ENCODE measurements around the gene CCBE1.

Gene CCBE1

GRCh38 chr18:59633961-59634485, 63.2 kb downstream of the CCBE1 start:
- TF ChIP-seq YY1 (IDR thresholded peaks at IDR 0.05; ENCODE audit: low read depth) = no peak
- TF ChIP-seq NFIC (IDR thresholded peaks at IDR 0.05) = no peak
- TF ChIP-seq TAF1 (IDR thresholded peaks at IDR 0.05; ENCODE audit: low read depth) = no peak
- no peak for TF ChIP-seq RAD21 (IDR thresholded peaks at IDR 0.05; ENCODE audit: low read depth)
- TF ChIP-seq REST (IDR thresholded peaks at IDR 0.05; ENCODE audit: low read depth) = no peak

- TF ChIP-seq CREB1 (IDR thresholded peaks at IDR 0.05; ENCODE audit: low read depth) = no peak
Observed at GRCh38 chr18:59633317-59633716, 63.9 kb downstream of the CCBE1 start.

GRCh38 chr18:59631583-59632181, 65.5 kb downstream of the CCBE1 start:
- TF ChIP-seq CREB1 (IDR thresholded peaks at IDR 0.05; ENCODE audit: low read depth) = no peak
- TF ChIP-seq RAD21 (IDR thresholded peaks at IDR 0.05; ENCODE audit: low read depth) = peak; percentile 60

GRCh38 chr18:59629894-59630293, 67.3 kb downstream of the CCBE1 start:
- TF ChIP-seq CREB1 (IDR thresholded peaks at IDR 0.05; ENCODE audit: low read depth) = no peak
- TF ChIP-seq TEAD4 (IDR thresholded peaks at IDR 0.05) = no peak
- TF ChIP-seq TCF12 (IDR thresholded peaks at IDR 0.05; ENCODE audit: low read depth) = no peak
- TF ChIP-seq ZBTB7A (IDR thresholded peaks at IDR 0.05; ENCODE audit: low read depth) = no peak
- TF ChIP-seq NFIC (IDR thresholded peaks at IDR 0.05) = no peak
- TF ChIP-seq CEBPB (IDR thresholded peaks at IDR 0.05) = no peak
- TF ChIP-seq EGR1 (IDR thresholded peaks at IDR 0.05) = no peak
- TF ChIP-seq EP300 (IDR thresholded peaks at IDR 0.05; ENCODE audit: borderline replicate concordance) = no peak
- no peak for TF ChIP-seq USF1 (IDR thresholded peaks at IDR 0.05)
- no peak for TF ChIP-seq FOXM1 (IDR thresholded peaks at IDR 0.05; ENCODE audit: borderline replicate concordance, low read depth)
- no peak for TF ChIP-seq YY1 (IDR thresholded peaks at IDR 0.05; ENCODE audit: low read depth)
- no peak for TF ChIP-seq MAX (IDR thresholded peaks at IDR 0.05)

GRCh38 chr18:59628995-59629394, 68.2 kb downstream of the CCBE1 start:
- no peak for TF ChIP-seq NFIC (IDR thresholded peaks at IDR 0.05)
- TF ChIP-seq CEBPB (IDR thresholded peaks at IDR 0.05) = no peak
- TF ChIP-seq CREB1 (IDR thresholded peaks at IDR 0.05; ENCODE audit: low read depth) = no peak
- TF ChIP-seq RAD21 (IDR thresholded peaks at IDR 0.05; ENCODE audit: low read depth) = no peak
- TF ChIP-seq ZBTB7A (IDR thresholded peaks at IDR 0.05; ENCODE audit: low read depth) = no peak
- no peak for TF ChIP-seq REST (IDR thresholded peaks at IDR 0.05; ENCODE audit: low read depth)
- TF ChIP-seq FOXM1 (IDR thresholded peaks at IDR 0.05; ENCODE audit: borderline replicate concordance, low read depth) = no peak
- no peak for TF ChIP-seq TAF1 (IDR thresholded peaks at IDR 0.05; ENCODE audit: low read depth)
- no peak for TF ChIP-seq TCF12 (IDR thresholded peaks at IDR 0.05; ENCODE audit: low read depth)
- no peak for TF ChIP-seq EP300 (IDR thresholded peaks at IDR 0.05; ENCODE audit: borderline replicate concordance)
- no peak for TF ChIP-seq USF1 (IDR thresholded peaks at IDR 0.05)
- TF ChIP-seq YY1 (IDR thresholded peaks at IDR 0.05; ENCODE audit: low read depth) = no peak
- TF ChIP-seq MAX (IDR thresholded peaks at IDR 0.05) = no peak
- TF ChIP-seq TEAD4 (IDR thresholded peaks at IDR 0.05) = no peak
- no peak for TF ChIP-seq EGR1 (IDR thresholded peaks at IDR 0.05)

GRCh38 chr18:59627414-59627813, 69.8 kb downstream of the CCBE1 start:
- TF ChIP-seq TAF1 (IDR thresholded peaks at IDR 0.05; ENCODE audit: low read depth) (no peak), MAX (IDR thresholded peaks at IDR 0.05) (no peak), TEAD4 (IDR thresholded peaks at IDR 0.05) (no peak), EGR1 (IDR thresholded peaks at IDR 0.05) (no peak), NFIC (IDR thresholded peaks at IDR 0.05) (no peak), FOXM1 (IDR thresholded peaks at IDR 0.05; ENCODE audit: borderline replicate concordance, low read depth) (no peak), EP300 (IDR thresholded peaks at IDR 0.05; ENCODE audit: borderline replicate concordance) (no peak), REST (IDR thresholded peaks at IDR 0.05; ENCODE audit: low read depth) (no peak), TCF12 (IDR thresholded peaks at IDR 0.05; ENCODE audit: low read depth) (no peak), ZBTB7A (IDR thresholded peaks at IDR 0.05; ENCODE audit: low read depth) (no peak)

Measured in Ishikawa (cell line).